Astrocyte of the cerebellum (primary cell): Measurements from ENCODE around the gene C11orf16.
"Not testable (repeated sequence)": the region's sequence is repeated elsewhere in the genome, so short reads cannot be mapped to it uniquely, and the experiment has no call there.

ENCODE experiments used
- DNase-seq: peaks from one replicate; pipeline ENCODE4 v3.0.0-alpha.2; 2011; ENCODE audit warnings: low read depth
- H3K4me3 ChIP-seq: 2 replicates; pipeline ENCODE4 v1.5.1; 2011; ENCODE audit warnings: mild to moderate bottlenecking, low read depth, low read length, moderate library complexity
- in situ Hi-C: cut with HindIII; loops from 2 replicates; pipeline ENCODE4 v1.10.0; 2017; ENCODE audit warnings: low sequenced_read_pairs
- TF ChIP-seq, protein P1 (sequence below): IDR thresholded peaks from 2 replicates; pipeline ENCODE4 v1.5.1; 2012; ENCODE audit warnings: low read length, low read depth, moderate library complexity, mild to moderate bottlenecking; ENCODE audit errors: missing control alignments

Gene C11orf16, protein sequence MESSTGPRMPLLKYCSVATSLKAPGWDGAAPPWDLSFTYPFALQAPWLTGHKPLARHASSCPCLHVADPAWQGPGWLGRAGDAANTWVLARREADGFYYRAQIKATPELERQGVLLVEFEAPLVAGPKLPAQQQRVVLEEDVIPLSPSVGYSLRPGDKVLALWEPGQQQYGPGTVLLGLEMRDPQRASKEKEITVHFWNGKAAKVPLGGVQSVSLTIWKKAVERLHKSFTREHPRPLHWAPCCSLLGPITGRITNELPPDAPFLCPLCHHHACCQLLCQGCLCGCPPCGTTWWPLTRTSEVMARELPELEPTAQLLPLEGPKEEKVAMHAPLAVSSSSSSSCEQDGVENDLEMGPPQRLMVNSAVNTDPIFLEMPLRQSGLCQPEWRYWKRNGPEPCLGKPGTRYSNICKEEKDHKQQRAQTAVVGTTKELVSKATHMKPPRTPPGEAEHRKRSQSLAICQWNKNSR

DNA sequence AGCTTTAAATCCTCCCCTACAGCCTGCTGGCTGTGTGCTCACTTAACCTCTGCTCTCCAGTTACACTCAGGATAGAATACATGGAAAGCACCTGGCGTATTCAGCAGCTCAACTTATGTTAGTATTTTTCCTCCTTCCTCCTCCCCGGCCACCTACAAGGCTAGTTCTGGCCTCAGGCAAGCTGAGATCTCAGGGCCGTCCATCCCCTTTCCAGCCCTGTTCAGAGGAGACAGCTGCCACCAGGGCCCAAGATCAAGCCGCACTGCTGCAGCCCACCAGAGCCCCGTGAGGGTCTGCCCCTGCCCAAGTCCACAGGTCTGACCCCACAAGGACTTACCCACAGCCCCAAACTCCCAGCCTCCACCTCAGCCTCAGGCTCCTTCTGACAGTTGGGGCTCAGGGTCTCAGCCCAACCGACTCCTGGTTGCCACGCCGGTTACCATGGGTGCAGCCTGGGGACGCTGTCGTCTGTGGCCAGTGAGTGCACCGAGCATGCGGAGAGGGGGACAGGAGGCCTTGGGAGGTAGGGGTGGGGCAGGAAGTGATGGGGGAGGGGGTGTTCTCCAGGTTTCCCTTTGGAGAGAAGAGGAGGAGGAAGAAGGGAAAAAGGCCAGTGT, at the start of gene C11orf16:
TSS of gene C11orf16 (minus strand) at position 384 of the 617 bp plus-strand sequence. CDS start 639 bp downstream, outside the sequence.
- H3K4me3 ChIP-seq: no peak within 1 kb of the TSS
- in situ Hi-C loops: no loop called here
- no peak for DNase-seq
- TF ChIP-seq, protein P1, sequence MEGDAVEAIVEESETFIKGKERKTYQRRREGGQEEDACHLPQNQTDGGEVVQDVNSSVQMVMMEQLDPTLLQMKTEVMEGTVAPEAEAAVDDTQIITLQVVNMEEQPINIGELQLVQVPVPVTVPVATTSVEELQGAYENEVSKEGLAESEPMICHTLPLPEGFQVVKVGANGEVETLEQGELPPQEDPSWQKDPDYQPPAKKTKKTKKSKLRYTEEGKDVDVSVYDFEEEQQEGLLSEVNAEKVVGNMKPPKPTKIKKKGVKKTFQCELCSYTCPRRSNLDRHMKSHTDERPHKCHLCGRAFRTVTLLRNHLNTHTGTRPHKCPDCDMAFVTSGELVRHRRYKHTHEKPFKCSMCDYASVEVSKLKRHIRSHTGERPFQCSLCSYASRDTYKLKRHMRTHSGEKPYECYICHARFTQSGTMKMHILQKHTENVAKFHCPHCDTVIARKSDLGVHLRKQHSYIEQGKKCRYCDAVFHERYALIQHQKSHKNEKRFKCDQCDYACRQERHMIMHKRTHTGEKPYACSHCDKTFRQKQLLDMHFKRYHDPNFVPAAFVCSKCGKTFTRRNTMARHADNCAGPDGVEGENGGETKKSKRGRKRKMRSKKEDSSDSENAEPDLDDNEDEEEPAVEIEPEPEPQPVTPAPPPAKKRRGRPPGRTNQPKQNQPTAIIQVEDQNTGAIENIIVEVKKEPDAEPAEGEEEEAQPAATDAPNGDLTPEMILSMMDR: no peak

DNA sequence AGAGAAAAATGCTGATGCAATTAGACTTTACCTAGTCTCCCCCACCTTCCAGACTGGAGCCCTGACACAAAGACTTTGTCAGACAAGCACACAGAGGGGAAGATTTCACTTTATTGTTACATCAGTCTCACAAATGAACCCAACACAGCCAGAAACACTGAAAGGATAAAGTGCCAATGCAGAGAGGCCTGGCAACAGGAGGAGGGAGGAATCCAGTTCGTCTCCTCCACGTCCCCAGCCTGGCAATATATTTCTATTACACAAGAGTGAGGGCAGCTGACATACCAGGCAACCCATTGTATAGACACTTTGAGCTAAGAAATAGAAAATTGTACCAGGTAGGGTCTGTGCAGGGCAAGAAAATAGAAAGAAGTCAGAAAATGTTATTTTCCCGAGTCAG, 47.7 kb upstream of the C11orf16 start:
- no peak for DNase-seq
- in situ Hi-C loops: no loop called here
- TF ChIP-seq, protein P1: no peak
- H3K4me3 ChIP-seq: no peak overlapping the region

DNA sequence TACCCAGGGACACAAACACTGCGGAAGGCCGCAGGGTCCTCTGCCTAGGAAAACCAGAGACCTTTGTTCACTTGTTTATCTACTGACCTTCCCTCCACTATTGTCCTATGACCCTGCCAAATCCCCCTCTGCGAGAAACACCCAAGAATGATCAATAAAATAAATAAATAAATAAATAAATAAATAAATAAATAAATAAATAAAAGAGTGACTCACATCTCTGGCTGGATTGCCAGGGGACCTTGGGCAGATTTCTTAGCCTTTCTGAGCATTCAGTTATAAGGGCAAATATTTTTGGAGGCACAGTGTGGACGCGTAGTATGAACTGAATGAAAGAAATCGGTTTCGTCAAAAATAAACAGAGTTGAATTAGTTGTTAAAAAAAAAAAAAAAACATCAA, 46.6 kb upstream of the C11orf16 start:
- in situ Hi-C loops, H3K4me3 ChIP-seq, DNase-seq: not testable (repeated sequence)

DNA sequence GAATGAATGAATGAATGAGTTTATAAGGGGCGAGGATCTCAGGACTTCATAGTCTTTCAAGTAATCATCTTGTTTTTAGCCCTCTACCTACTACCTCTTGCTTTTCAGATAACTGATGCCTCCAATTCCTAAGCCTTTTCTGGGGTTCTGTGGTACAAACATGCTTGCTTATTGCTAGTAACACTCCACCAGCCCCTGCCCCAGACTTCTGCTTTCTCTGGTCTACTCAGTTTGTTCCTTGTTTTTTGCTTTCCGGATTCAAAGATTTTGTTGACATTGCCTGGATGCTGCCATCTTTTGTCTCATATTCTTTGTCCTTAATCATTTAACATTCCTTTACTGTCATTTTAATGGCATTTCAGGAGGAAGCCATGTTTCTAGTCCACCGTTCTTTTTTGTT, 40.4 kb upstream of the C11orf16 start:
- in situ Hi-C loops: no loop called here
- DNase-seq: no peak
- no peak overlapping the region for H3K4me3 ChIP-seq
- TF ChIP-seq, protein P1: no peak

DNA sequence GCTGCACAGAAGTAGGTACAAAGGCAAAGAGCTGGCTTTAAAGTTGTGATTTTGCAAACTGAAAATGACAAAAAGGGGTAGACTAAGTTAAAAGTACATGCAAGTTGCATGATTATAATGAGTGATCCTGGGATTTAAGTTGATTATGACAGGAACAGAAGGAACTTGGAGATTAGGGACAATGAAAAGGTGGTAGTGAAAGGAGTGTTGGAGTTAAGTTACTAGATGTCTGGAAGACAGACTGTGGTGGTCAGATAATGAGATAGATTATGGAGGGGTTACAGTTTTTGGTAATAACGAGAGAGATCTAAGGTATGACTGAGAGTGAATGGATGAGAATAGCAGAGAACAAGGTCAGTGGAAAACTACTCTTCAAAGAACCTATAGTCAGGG, 39.2 kb upstream of the C11orf16 start:
- TF ChIP-seq, protein P1: no peak
- in situ Hi-C loops: no loop called here
- H3K4me3 ChIP-seq: no peak overlapping the region
- no peak for DNase-seq

DNA sequence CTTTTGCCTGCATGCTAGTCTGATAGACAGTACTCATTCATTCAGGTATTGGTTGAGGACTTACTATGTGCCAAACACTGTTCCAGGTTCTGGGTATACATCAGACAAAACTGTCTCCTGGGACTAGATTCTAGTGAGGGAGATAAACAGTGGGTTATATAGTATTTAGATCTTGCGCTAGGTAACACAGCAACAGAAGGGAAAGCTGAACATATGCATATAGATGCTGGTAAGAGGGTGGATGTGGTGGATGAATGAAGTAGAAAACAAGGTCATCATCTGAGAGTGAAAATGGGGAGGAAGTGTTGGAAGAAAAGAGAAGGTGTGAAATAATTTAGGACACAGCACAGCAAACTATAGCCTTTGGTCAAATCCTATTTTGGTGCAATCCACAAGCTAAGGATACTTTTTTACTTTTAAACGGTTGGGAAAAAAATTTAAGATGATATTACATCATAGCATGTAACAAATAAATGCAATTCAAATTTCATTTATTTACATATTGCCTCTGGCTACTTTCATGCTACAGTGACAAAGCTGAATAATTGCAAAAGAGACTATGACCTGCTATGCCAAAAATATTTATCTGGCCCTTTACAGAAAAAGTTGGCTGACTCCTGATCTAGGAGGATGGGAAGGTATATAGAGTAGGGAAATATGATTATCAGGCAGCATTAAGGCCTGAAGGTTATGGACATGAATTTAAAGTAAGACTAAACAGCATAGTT, 38.6 kb upstream of the C11orf16 start:
- DNase-seq: no peak
- in situ Hi-C loops: no loop called here
- TF ChIP-seq, protein P1: no peak
- H3K4me3 ChIP-seq: no peak overlapping the region
